HL-60 (cell line): ENCODE measurements around the gene RPN2.

Experiments used
- DNase-seq, 2 experiments: peaks; one replicate each; pipeline ENCODE4 v3.0.0-alpha.2; 2010 to 2020; ENCODE audit warnings: low read depth in 1 of 2, low spot score in 1 of 2
- H3K27ac ChIP-seq: fragments of 250-450 bp; sonication (Bioruptor Pico); replicated peaks from 2 replicates; pipeline ENCODE4 v1.5.1; 2020; ENCODE audit warnings: mild to moderate bottlenecking, moderate library complexity
- H3K27me3 ChIP-seq: fragments of 250-450 bp; sonication (Bioruptor Pico); 2 replicates; pipeline ENCODE4 v1.5.1; 2021; ENCODE audit warnings: mild to moderate bottlenecking, moderate library complexity; ENCODE audit not compliant: insufficient read depth, poor library complexity, severe bottlenecking
- H3K4me3 ChIP-seq: replicated peaks from 2 replicates; pipeline ENCODE4 v1.5.1; 2011; ENCODE audit warnings: mild to moderate bottlenecking, control low read depth, low read length; ENCODE audit not compliant: insufficient read depth
- GABPA ChIP-seq: IDR thresholded peaks from 2 replicates; pipeline ENCODE4 v1.6.1; 2012; ENCODE audit warnings: low read depth
- POLR2AphosphoS5 ChIP-seq: IDR thresholded peaks from 2 replicates; pipeline ENCODE4 v1.6.1; 2012; ENCODE audit warnings: low read depth
- SPI1 ChIP-seq: IDR thresholded peaks from 2 replicates; pipeline ENCODE4 v1.6.1; 2012; ENCODE audit warnings: low read depth, mild to moderate bottlenecking, borderline replicate concordance
- TF ChIP-seq, protein P1 (sequence below): IDR thresholded peaks from 2 replicates; pipeline ENCODE4 v1.6.1; 2012; ENCODE audit warnings: low read depth; ENCODE audit not compliant: insufficient replicate concordance
- TF ChIP-seq, protein P2 (sequence below): IDR thresholded peaks from one replicate; pipeline ENCODE4 v1.5.1; 2011; ENCODE audit warnings: low read length, control low read depth, inconsistent platforms; ENCODE audit not compliant: insufficient read depth

RPN2 gene

DNA sequence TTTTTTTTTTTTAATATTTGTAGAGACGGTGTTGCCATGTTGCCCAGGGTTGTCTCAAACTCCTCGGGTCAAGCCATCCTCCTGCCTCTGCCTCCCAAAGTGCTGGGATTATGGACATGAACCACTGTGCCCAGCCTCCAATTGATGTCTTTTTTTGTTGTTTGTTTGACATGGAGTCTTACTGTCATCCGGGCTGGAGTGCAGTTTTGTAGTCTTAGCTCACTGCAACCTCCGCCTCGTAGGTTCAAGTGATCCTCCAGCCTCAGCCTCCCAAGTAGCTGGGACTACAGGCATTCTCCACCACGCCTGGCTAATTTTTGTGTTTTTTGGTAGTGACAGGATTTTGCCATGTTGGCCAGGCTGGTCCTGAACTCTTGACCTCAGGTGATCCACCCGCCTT lies 9.7 kb downstream of the RPN2 start:
- TF ChIP-seq, protein P1, sequence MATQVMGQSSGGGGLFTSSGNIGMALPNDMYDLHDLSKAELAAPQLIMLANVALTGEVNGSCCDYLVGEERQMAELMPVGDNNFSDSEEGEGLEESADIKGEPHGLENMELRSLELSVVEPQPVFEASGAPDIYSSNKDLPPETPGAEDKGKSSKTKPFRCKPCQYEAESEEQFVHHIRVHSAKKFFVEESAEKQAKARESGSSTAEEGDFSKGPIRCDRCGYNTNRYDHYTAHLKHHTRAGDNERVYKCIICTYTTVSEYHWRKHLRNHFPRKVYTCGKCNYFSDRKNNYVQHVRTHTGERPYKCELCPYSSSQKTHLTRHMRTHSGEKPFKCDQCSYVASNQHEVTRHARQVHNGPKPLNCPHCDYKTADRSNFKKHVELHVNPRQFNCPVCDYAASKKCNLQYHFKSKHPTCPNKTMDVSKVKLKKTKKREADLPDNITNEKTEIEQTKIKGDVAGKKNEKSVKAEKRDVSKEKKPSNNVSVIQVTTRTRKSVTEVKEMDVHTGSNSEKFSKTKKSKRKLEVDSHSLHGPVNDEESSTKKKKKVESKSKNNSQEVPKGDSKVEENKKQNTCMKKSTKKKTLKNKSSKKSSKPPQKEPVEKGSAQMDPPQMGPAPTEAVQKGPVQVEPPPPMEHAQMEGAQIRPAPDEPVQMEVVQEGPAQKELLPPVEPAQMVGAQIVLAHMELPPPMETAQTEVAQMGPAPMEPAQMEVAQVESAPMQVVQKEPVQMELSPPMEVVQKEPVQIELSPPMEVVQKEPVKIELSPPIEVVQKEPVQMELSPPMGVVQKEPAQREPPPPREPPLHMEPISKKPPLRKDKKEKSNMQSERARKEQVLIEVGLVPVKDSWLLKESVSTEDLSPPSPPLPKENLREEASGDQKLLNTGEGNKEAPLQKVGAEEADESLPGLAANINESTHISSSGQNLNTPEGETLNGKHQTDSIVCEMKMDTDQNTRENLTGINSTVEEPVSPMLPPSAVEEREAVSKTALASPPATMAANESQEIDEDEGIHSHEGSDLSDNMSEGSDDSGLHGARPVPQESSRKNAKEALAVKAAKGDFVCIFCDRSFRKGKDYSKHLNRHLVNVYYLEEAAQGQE = no peak
- TF ChIP-seq SPI1 (no peak), POLR2AphosphoS5 (no peak), GABPA (no peak)
- TF ChIP-seq, protein P2, sequence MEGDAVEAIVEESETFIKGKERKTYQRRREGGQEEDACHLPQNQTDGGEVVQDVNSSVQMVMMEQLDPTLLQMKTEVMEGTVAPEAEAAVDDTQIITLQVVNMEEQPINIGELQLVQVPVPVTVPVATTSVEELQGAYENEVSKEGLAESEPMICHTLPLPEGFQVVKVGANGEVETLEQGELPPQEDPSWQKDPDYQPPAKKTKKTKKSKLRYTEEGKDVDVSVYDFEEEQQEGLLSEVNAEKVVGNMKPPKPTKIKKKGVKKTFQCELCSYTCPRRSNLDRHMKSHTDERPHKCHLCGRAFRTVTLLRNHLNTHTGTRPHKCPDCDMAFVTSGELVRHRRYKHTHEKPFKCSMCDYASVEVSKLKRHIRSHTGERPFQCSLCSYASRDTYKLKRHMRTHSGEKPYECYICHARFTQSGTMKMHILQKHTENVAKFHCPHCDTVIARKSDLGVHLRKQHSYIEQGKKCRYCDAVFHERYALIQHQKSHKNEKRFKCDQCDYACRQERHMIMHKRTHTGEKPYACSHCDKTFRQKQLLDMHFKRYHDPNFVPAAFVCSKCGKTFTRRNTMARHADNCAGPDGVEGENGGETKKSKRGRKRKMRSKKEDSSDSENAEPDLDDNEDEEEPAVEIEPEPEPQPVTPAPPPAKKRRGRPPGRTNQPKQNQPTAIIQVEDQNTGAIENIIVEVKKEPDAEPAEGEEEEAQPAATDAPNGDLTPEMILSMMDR = no peak
- no peak overlapping the region for H3K27ac ChIP-seq
- no peak overlapping the region for H3K4me3 ChIP-seq
- no peak for DNase-seq
- H3K27me3 ChIP-seq = no peaks in the 10 kb centered on the region

DNA sequence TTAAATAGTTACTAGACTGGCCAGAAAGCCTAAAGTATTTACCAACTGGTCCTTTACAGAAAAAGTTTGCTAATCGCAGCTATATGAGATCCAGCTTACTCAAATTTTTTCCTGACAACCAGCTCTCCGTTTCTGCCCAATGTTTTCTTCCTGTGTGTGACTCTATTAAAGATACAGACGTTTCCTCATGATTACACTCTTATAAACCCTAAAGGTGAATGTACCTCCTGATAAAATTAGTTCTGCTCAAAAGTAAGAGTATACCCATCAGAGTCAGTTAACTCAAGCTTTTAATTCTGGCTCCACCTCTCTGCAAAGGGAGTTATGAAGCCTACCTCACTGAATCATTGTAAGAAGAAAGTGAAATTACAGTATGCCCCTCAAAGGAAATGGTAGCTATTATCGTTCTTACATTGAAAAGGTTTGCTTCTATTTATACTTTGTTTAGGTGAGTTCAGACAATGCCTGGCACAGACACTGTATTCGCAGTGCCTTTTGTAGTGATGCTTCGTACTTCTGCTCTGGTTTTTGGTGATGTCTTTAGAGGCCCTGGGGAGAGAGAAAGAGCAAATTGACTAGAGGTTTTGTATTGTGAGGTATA lies 10.4 kb downstream of the RPN2 start:
- H3K27ac ChIP-seq = no peak overlapping the region
- H3K27me3 ChIP-seq = no peaks in the 10 kb centered on the region
- no peak for DNase-seq
- H3K4me3 ChIP-seq = no peak overlapping the region
- TF ChIP-seq, protein P1 = no peak
- no peak for TF ChIP-seq GABPA
- TF ChIP-seq, protein P2 = no peak
- no peak for TF ChIP-seq SPI1
- no peak for TF ChIP-seq POLR2AphosphoS5

- no peak for TF ChIP-seq POLR2AphosphoS5
- TF ChIP-seq GABPA = no peak
- TF ChIP-seq, protein P1 = no peak
- no peak for TF ChIP-seq SPI1
- TF ChIP-seq, protein P2 = no peak
- Histone ChIP-seq H3K27me3 (no peaks in the 10 kb centered on the region), H3K27ac (no peak overlapping the region), H3K4me3 (no peak overlapping the region)
- DNase-seq = no peak
Observed at GRCh38 chr20:37190354-37191112, 11.4 kb downstream of the RPN2 start.
